ENCODE results near the gene CARD6. TPM values are rescaled to one million over a fixed set of nuclear protein-coding genes. Genes with fewer than 3 reads are reported as not detected.

The CARD6 gene
- total RNA-seq, 1 donor from 2014 or later: 0.72 TPM

- Mint-ChIP-seq H3K36me3 (ENCODE audit: low read depth) (no peaks in the 10 kb centered on the region), H3K27ac (ENCODE audit: unreplicated experiment) (no peak overlapping the region), H3K27me3 (ENCODE audit: low read depth) (peaks cover 22% of the 10 kb centered on the region), H3K9me3 (ENCODE audit: low read depth) (no peaks in the 10 kb centered on the region), H3K4me1 (ENCODE audit: low read depth) (no peaks in the 10 kb centered on the region), H3K4me3 (ENCODE audit: unreplicated experiment) (no peak overlapping the region)
- TF ChIP-seq CTCF (IDR thresholded peaks at IDR 0.05): peak; percentile 81
- DNase-seq (ENCODE audit: low spot score): no peak
Measured at GRCh38 chr5:40904205-40904993, 63.2 kb downstream of the CARD6 start.

- H3K9me3 Mint-ChIP-seq (ENCODE audit: low read depth): no peaks in the 10 kb centered on the region
- DNase-seq (ENCODE audit: low spot score): no peak
- TF ChIP-seq CTCF (IDR thresholded peaks at IDR 0.05): peak; percentile 38
- H3K27me3 Mint-ChIP-seq (ENCODE audit: low read depth): peaks cover 27% of the 10 kb centered on the region
- H3K27ac Mint-ChIP-seq (ENCODE audit: unreplicated experiment): no peak overlapping the region
- H3K4me3 Mint-ChIP-seq (ENCODE audit: unreplicated experiment): no peak overlapping the region
- no peaks in the 10 kb centered on the region for H3K4me1 Mint-ChIP-seq (ENCODE audit: low read depth)
- H3K36me3 Mint-ChIP-seq (ENCODE audit: low read depth): no peaks in the 10 kb centered on the region
Measured at GRCh38 chr5:40904994-40905306, 63.8 kb downstream of the CARD6 start.

GRCh38 chr5:40906351-40906751 lies 65.2 kb downstream of the CARD6 start:
- H3K4me3 Mint-ChIP-seq (ENCODE audit: unreplicated experiment): no peak overlapping the region
- H3K27ac Mint-ChIP-seq (ENCODE audit: unreplicated experiment): no peak overlapping the region
- H3K4me1 Mint-ChIP-seq (ENCODE audit: low read depth): no peaks in the 10 kb centered on the region
- DNase-seq (ENCODE audit: low spot score): no peak
- H3K27me3 Mint-ChIP-seq (ENCODE audit: low read depth): peaks cover 29% of the 10 kb centered on the region
- no peaks in the 10 kb centered on the region for H3K9me3 Mint-ChIP-seq (ENCODE audit: low read depth)
- TF ChIP-seq CTCF (IDR thresholded peaks at IDR 0.05): no peak
- no peaks in the 10 kb centered on the region for H3K36me3 Mint-ChIP-seq (ENCODE audit: low read depth)

GRCh38 chr5:40909264-40909663 lies 68.1 kb downstream of the CARD6 start, which contains the start of gene C7:
Gene C7 (plus strand): TSS chr5:40909497. CDS start chr5:40909611, 114 bp downstream.
- H3K27ac Mint-ChIP-seq (ENCODE audit: unreplicated experiment): no peak within 1 kb of the TSS
- no peaks in the 10 kb centered on the region for H3K4me1 Mint-ChIP-seq (ENCODE audit: low read depth)
- no peak for TF ChIP-seq CTCF (IDR thresholded peaks at IDR 0.05)
- no peak for DNase-seq (ENCODE audit: low spot score)
- no peak within 1 kb of the TSS for H3K4me3 Mint-ChIP-seq (ENCODE audit: unreplicated experiment)
- peaks cover 33% of the 10 kb centered on the region for H3K27me3 Mint-ChIP-seq (ENCODE audit: low read depth)
- no peaks in the 10 kb centered on the region for H3K9me3 Mint-ChIP-seq (ENCODE audit: low read depth)
- no peaks in the 10 kb centered on the region for H3K36me3 Mint-ChIP-seq (ENCODE audit: low read depth)

- H3K9me3 Mint-ChIP-seq (ENCODE audit: low read depth): no peaks in the 10 kb centered on the region
- DNase-seq (ENCODE audit: low spot score): no peak
- H3K27ac Mint-ChIP-seq (ENCODE audit: unreplicated experiment): no peak overlapping the region
- no peak overlapping the region for H3K4me3 Mint-ChIP-seq (ENCODE audit: unreplicated experiment)
- no peaks in the 10 kb centered on the region for H3K4me1 Mint-ChIP-seq (ENCODE audit: low read depth)
- peaks cover 36% of the 10 kb centered on the region for H3K27me3 Mint-ChIP-seq (ENCODE audit: low read depth)
- no peak for TF ChIP-seq CTCF (IDR thresholded peaks at IDR 0.05)
- no peaks in the 10 kb centered on the region for H3K36me3 Mint-ChIP-seq (ENCODE audit: low read depth)
Measured at GRCh38 chr5:40909723-40910122, 68.6 kb downstream of the CARD6 start.

Other genes with a start within 250 kb of the CARD6 start
- gene PTGER4, start 161.5 kb upstream of the CARD6 start, total RNA-seq: 4.3 to 15.4 TPM (median 4.9 TPM) in 3 replicates
- gene TTC33, start 85.4 kb upstream of the CARD6 start, total RNA-seq: 14.3 to 17.3 TPM (median 15.0 TPM) in 3 replicates
- gene PRKAA1, start 43.0 kb upstream of the CARD6 start, total RNA-seq: 67.8 to 71.3 TPM (median 70.8 TPM) in 3 replicates
- gene RPL37, start 6.1 kb upstream of the CARD6 start, total RNA-seq: 714 to 807 TPM (median 721 TPM) in 3 replicates
- gene C7, start 68.1 kb downstream of the CARD6 start, total RNA-seq: not detected in 3 replicates
- not detected in 3 replicates for gene MROH2B, start 230.0 kb downstream of the CARD6 start, total RNA-seq